GM19324 (cell line): ENCODE results near the gene TBL1X.

Experiments
- ATAC-seq: cut with Tn5 transposase; IDR thresholded peaks from one replicate; pipeline ENCODE4 v1.9.1; 2021; ENCODE audit warnings: mild to moderate bottlenecking, moderate library complexity; ENCODE audit not compliant: unreplicated experiment, low FRiP score

The TBL1X gene

GRCh38 chrX:9576059-9576458, 111.2 kb downstream of the TBL1X start:
- no peak for ATAC-seq

GRCh38 chrX:9577555-9577954, 112.7 kb downstream of the TBL1X start:
- no peak for ATAC-seq

GRCh38 chrX:9578083-9578779, 113.4 kb downstream of the TBL1X start:
- no peak for ATAC-seq

GRCh38 chrX:9581771-9582385, 117.0 kb downstream of the TBL1X start:
- ATAC-seq = no peak

- no peak for ATAC-seq
Measured at GRCh38 chrX:9582956-9583355, 118.1 kb downstream of the TBL1X start.

GRCh38 chrX:9586992-9587392, 122.1 kb downstream of the TBL1X start:
- ATAC-seq = no peak

GRCh38 chrX:9587642-9588041, 122.8 kb downstream of the TBL1X start:
- ATAC-seq = no peak

- ATAC-seq = no peak
Measured at GRCh38 chrX:9591496-9591895, 126.6 kb downstream of the TBL1X start.

- ATAC-seq = no peak
Measured at GRCh38 chrX:9593756-9594155, 128.9 kb downstream of the TBL1X start.

GRCh38 chrX:9595174-9595573, 130.3 kb downstream of the TBL1X start:
- ATAC-seq = no peak

GRCh38 chrX:9596837-9597236, 132.0 kb downstream of the TBL1X start:
- no peak for ATAC-seq

GRCh38 chrX:9597361-9598035, 132.6 kb downstream of the TBL1X start:
- no peak for ATAC-seq

- ATAC-seq = no peak
Measured at GRCh38 chrX:9598344-9598743, 133.5 kb downstream of the TBL1X start.

GRCh38 chrX:9604111-9604907, 139.5 kb downstream of the TBL1X start:
- ATAC-seq = no peak

GRCh38 chrX:9604908-9605306, 140.0 kb downstream of the TBL1X start:
- ATAC-seq = no peak

- ATAC-seq = no peak
Measured at GRCh38 chrX:9605484-9605883, 140.6 kb downstream of the TBL1X start.

- ATAC-seq = no peak
Measured at GRCh38 chrX:9606971-9607370, 142.1 kb downstream of the TBL1X start.

GRCh38 chrX:9609499-9609898, 144.6 kb downstream of the TBL1X start:
- ATAC-seq = no peak

- no peak for ATAC-seq
Measured at GRCh38 chrX:9609987-9610386, 145.1 kb downstream of the TBL1X start.

GRCh38 chrX:9610771-9611392, 146.0 kb downstream of the TBL1X start:
- no peak for ATAC-seq
